Endothelial cell of umbilical vein (primary cell): ENCODE data around the gene ZDHHC7. TPM values are rescaled to one million over a fixed set of nuclear protein-coding genes. Genes with fewer than 3 reads are reported as not detected.
A peak's percentile ranks its signal among the peaks of the same experiment; 100 is the strongest.

Experiments
- BruUV-seq: library from RNA; stranded (reverse); fragments of 400-500 nt; replicated peaks from 2 replicates; lab custom pipeline; 2021; lab: Mats Ljungman, UMichigan
- CTCF ChIA-PET: fragments of 300-600, 350-600 bp; sonication (Branson Sonifier 250); formaldehyde crosslinking; loops from one replicate; lab custom pipeline; 2021; ENCODE audit warnings: antibody characterized with exemption, inconsistent platforms; lab: Charles Lee
- POLR2A ChIA-PET: fragments of 300-600, 350-600 bp; sonication (Branson Sonifier 250); formaldehyde crosslinking; loops from one replicate; lab custom pipeline; 2021; ENCODE audit warnings: antibody characterized with exemption, inconsistent platforms; lab: Charles Lee
- DNase-seq: peaks from one replicate; pipeline ENCODE4 v3.0.0-alpha.2; 2011; ENCODE audit warnings: low read depth, low spot score
- FAIRE-seq: peaks from 2 replicates; lab custom pipeline; 2011; peaks lifted over from hg19 to GRCh38; lab: Jason Lieb, UNC
- H2AFZ ChIP-seq: 2 replicates; pipeline ENCODE4 v1.6.0; 2012; ENCODE audit warnings: low read depth, low read length, control low read depth, inconsistent platforms
- H3K27ac ChIP-seq: 2 replicates; pipeline ENCODE4 v1.5.1; 2011; ENCODE audit warnings: low read depth, mild to moderate bottlenecking, control low read depth, low read length, moderate library complexity; ENCODE audit not compliant: insufficient read depth
- H3K27me3 ChIP-seq, 2 experiments: 2 replicates each; pipeline versions ENCODE4 v1.6.0 to v1.6.1; 2011; ENCODE audit warnings: low read length in 2 of 2, mixed read lengths in 1 of 2; ENCODE audit not compliant: control insufficient read depth in 2 of 2, insufficient read depth in 2 of 2
- H3K36me3 ChIP-seq, 2 experiments: 2 replicates in 1 of 2; 3 replicates in 1 of 2; pipeline ENCODE4 v1.5.1; 2011; ENCODE audit warnings: low read length in 2 of 2, mild to moderate bottlenecking in 1 of 2, moderate library complexity in 1 of 2; ENCODE audit not compliant: control insufficient read depth in 2 of 2, insufficient read depth in 2 of 2; ENCODE audit errors: extremely low read depth in 1 of 2
- H3K4me1 ChIP-seq: 3 replicates; pipeline ENCODE4 v1.5.1; 2011; ENCODE audit warnings: mild to moderate bottlenecking, low read length; ENCODE audit not compliant: control insufficient read depth, insufficient read depth; ENCODE audit errors: extremely low read depth
- H3K4me2 ChIP-seq: 2 replicates; pipeline ENCODE4 v1.6.1; 2011; ENCODE audit warnings: low read length, control low read depth, mixed read lengths; ENCODE audit not compliant: insufficient read depth
- H3K4me3 ChIP-seq, 3 experiments: fragments of 200-600 bp in 1 of 3; sonication (generic), shearing (Covaris generic) in 1 of 3; replicated peaks in 1 of 3; 2 replicates each; pipeline ENCODE4 v1.5.1; 2011 to 2016; ENCODE audit warnings: control low read depth in 3 of 3, low read length in 3 of 3, mild to moderate bottlenecking in 2 of 3, inconsistent platforms in 1 of 3, low read depth in 1 of 3, moderate library complexity in 1 of 3; ENCODE audit not compliant: insufficient read depth in 1 of 3
- H3K79me2 ChIP-seq: 2 replicates; pipeline ENCODE4 v1.6.0; 2012; ENCODE audit warnings: low read length, inconsistent platforms; ENCODE audit not compliant: control insufficient read depth, insufficient read depth
- H3K9ac ChIP-seq: replicated peaks from 2 replicates; pipeline ENCODE3; 2011; ENCODE audit warnings: low read length, control low read depth; ENCODE audit not compliant: insufficient read depth; ENCODE audit errors: extremely low read depth
- H3K9me1 ChIP-seq: replicated peaks from 3 replicates; pipeline ENCODE4 v1.6.0; 2011; ENCODE audit warnings: mild to moderate bottlenecking, low read length; ENCODE audit not compliant: control insufficient read depth, insufficient read depth; ENCODE audit errors: extremely low read depth
- H3K9me3 ChIP-seq: replicated peaks from 2 replicates; pipeline ENCODE4 v1.5.1; 2012; ENCODE audit warnings: low read length, inconsistent platforms; ENCODE audit not compliant: control insufficient read depth, insufficient read depth
- H4K20me1 ChIP-seq: replicated peaks from 2 replicates; pipeline ENCODE3; 2011; ENCODE audit warnings: mild to moderate bottlenecking, low read length; ENCODE audit not compliant: control insufficient read depth, insufficient read depth; ENCODE audit errors: extremely low read depth
- MYC ChIP-seq: IDR thresholded peaks from one replicate; pipeline ENCODE4 v1.6.1; 2011; ENCODE audit warnings: mild to moderate bottlenecking, low read depth, low read length
- POLR2A ChIP-seq: IDR thresholded peaks from 2 replicates; pipeline ENCODE4 v1.6.1; 2012; ENCODE audit warnings: low read depth, mild to moderate bottlenecking, control low read depth, low read length
- POLR2AphosphoS5 ChIP-seq: IDR thresholded peaks from 2 replicates; pipeline ENCODE4 v1.6.1; 2012; ENCODE audit warnings: low read depth, mild to moderate bottlenecking, control low read depth, low read length, moderate library complexity; ENCODE audit not compliant: insufficient read depth
- dilution Hi-C: fragments of 300-500 bp; cut with MboI; formaldehyde crosslinking; loops from one replicate; pipeline ENCODE4 v1.15.0; 2019; ENCODE audit warnings: low sequenced_read_pairs; ENCODE audit not compliant: extremely low pct_ligation_motif_present
- intact Hi-C: fragments of 100-400 bp; cut with micrococcal nuclease; formaldehyde crosslinking; loops from one replicate; pipeline ENCODE4 v1.10.0; 2022
- polyA plus RNA-seq, 4 experiments: library from polyadenylated mRNA; depleted of rRNA in 3 of 4; stranded (reverse) in 3 of 4; unstranded in 1 of 4; fragments of >200 nt; gene quantifications; 2 replicates each; pipeline versions ENCODE4 v1.2.1 to v1.2.3, GENCODE V29; 2011 to 2012; ENCODE audit warnings: missing spikeins in 1 of 4
- total RNA-seq: library from RNA; stranded (reverse); gene quantifications from 2 replicates; pipeline ENCODE4 v1.2.3, GENCODE V29; 2021
- TF ChIP-seq, protein P1 (sequence below), 2 donors: IDR thresholded peaks; 1 replicate in 1 of 2; 2 replicates in 1 of 2; pipeline ENCODE4 v1.5.1; 2011; ENCODE audit warnings: low read length in 2 of 2, mild to moderate bottlenecking in 2 of 2, moderate library complexity in 2 of 2, control low read depth in 1 of 2, inconsistent platforms in 1 of 2, low read depth in 1 of 2; ENCODE audit not compliant: insufficient read depth in 1 of 2; ENCODE audit errors: extremely low read depth in 1 of 2

The ZDHHC7 gene
- total and polyA plus RNA-seq, 2 donors (not counting 3 experiments of a cell fraction or from before 2014, with no cell fraction given), result 44.1 to 46.2 TPM

DNA sequence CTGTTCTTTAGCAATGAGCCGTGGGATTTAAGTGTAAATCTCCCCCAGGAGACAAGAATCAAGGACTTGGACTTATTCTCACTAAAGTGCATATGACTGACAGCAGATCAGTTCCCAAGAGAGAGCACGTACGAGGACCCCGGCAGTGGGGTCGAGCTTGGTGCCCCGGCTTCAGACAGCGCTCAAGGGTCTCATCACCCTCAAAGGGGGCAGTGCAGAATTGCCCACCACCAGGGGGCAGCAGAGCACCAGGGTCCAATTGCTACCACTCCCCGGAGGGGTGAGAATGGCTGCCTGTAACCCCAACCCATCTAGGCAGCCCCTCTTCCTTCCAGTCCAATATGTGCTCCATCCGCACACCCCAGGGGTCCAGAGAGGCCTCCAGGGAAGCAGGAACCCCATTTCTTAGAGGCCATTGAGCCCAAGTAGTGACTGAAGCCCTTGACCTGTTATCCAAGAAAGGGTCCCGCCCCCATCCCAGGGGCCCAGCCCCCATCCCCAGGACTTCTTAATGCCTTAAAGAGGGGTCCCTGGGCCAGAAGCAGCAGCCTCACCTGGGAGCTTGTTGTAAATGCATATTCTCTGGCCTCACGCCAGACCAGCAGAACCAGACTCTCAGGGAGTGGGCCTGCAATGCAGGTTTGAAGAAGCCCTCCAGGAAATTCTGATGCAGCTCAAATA is 86.1 kb downstream of the ZDHHC7 start:
- H3K4me3 ChIP-seq, result no peak overlapping the region
- dilution Hi-C loops, result no loop called here
- no TSS peak for BruUV-seq
- intact Hi-C loops, result loop anchor here (1.0 to 5.0 kb wide), 3 partner anchors 27 to 768 kb away; no protein-coding TSS in a partner anchor
- no peak overlapping the region for H3K9ac ChIP-seq
- H3K9me1 ChIP-seq, result no peaks in the 10 kb centered on the region
- H3K79me2 ChIP-seq, result no peaks in the 10 kb centered on the region
- no peaks in the 10 kb centered on the region for H3K27me3 ChIP-seq
- ChIA-PET POLR2A (no interaction called here), CTCF (interaction anchor here (1.0 to 5.8 kb wide), 11 partner anchors 9 to 172 kb away, joined by 3 to 73 read pairs (median 5); no protein-coding TSS in a partner anchor)
- no peak overlapping the region for H3K27ac ChIP-seq
- peak; percentile 23 for DNase-seq
- no peaks in the 10 kb centered on the region for H3K4me1 ChIP-seq
- H4K20me1 ChIP-seq, result no peaks in the 10 kb centered on the region
- H2AFZ ChIP-seq, result no peak overlapping the region
- H3K36me3 ChIP-seq, result no peaks in the 10 kb centered on the region
- H3K9me3 ChIP-seq, result no peaks in the 10 kb centered on the region
- no peak for TF ChIP-seq MYC
- TF ChIP-seq, protein P1, sequence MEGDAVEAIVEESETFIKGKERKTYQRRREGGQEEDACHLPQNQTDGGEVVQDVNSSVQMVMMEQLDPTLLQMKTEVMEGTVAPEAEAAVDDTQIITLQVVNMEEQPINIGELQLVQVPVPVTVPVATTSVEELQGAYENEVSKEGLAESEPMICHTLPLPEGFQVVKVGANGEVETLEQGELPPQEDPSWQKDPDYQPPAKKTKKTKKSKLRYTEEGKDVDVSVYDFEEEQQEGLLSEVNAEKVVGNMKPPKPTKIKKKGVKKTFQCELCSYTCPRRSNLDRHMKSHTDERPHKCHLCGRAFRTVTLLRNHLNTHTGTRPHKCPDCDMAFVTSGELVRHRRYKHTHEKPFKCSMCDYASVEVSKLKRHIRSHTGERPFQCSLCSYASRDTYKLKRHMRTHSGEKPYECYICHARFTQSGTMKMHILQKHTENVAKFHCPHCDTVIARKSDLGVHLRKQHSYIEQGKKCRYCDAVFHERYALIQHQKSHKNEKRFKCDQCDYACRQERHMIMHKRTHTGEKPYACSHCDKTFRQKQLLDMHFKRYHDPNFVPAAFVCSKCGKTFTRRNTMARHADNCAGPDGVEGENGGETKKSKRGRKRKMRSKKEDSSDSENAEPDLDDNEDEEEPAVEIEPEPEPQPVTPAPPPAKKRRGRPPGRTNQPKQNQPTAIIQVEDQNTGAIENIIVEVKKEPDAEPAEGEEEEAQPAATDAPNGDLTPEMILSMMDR (IDR thresholded peaks at IDR 0.05; ENCODE audit: extremely low read depth in 1 of 2, insufficient read depth in 1 of 2, low read depth in 1 of 2, low read length in 2 of 2), result peak; percentile 65 to 87
- FAIRE-seq, result peak; percentile 33
- no peak overlapping the region for H3K4me2 ChIP-seq

DNA sequence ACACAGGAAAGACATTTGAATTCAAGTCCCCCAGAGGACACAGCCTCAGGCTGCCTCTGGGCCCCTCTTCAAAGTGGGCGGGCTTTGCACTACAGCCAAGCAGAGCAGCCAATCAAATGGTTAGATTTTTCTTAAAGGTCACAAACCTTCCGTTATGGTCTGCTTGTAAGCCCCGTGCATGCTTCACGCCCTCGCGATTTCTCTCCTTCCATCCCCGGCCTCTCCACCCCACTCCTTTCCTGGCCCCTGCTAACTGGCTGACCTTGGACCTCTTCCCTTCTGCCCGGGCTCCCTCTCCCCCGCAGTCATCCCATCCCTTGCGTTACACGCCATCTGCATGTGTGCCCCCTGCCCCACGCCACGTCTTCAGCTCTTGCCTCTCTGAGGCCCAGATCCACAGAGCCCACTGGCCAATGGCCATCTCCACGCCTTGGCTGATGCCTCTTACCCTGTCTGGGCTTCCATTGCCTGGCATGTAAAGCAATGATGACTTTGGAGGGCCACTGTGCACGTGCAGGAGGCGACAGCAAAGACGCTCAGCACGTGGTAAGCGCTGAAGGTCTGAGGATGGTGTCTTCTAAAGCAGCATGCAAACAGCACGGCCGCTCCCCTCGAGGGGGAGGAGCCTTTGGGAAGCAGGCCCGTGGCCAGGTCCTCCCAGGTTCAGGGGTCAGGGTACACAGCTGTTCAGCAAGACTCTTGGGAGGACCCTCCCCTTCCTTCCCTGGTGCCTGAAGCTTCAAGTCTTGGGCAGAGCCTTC is 86.8 kb downstream of the ZDHHC7 start:
- dilution Hi-C loops, result no loop called here
- H3K4me3 ChIP-seq, result no peak overlapping the region
- H3K9me3 ChIP-seq, result no peaks in the 10 kb centered on the region
- ChIA-PET POLR2A (no interaction called here), CTCF (interaction anchor here (1.0 to 5.8 kb wide), 6 partner anchors 21 to 171 kb away, joined by 3 to 73 read pairs (median 6); no protein-coding TSS in a partner anchor)
- no peaks in the 10 kb centered on the region for H3K27me3 ChIP-seq
- no peak overlapping the region for H3K27ac ChIP-seq
- no peak overlapping the region for H3K9ac ChIP-seq
- TF ChIP-seq POLR2A, result no peak
- TF ChIP-seq MYC, result no peak
- TF ChIP-seq POLR2AphosphoS5, result no peak
- no peaks in the 10 kb centered on the region for H3K36me3 ChIP-seq
- DNase-seq, result no peak
- FAIRE-seq, result no peak
- no TSS peak for BruUV-seq
- H2AFZ ChIP-seq, result no peak overlapping the region
- H3K79me2 ChIP-seq, result no peaks in the 10 kb centered on the region
- no peaks in the 10 kb centered on the region for H3K9me1 ChIP-seq
- no peaks in the 10 kb centered on the region for H3K4me1 ChIP-seq
- no peak overlapping the region for H3K4me2 ChIP-seq
- no peaks in the 10 kb centered on the region for H4K20me1 ChIP-seq
- intact Hi-C loops, result loop anchor here (1.0 to 5.0 kb wide), 3 partner anchors 28 to 767 kb away; no protein-coding TSS in a partner anchor
